ENCODE measurements around the gene TMEM221. TPM values are rescaled to one million over a fixed set of nuclear protein-coding genes. Genes with fewer than 3 reads are reported as not detected.

The TMEM221 gene
- total and polyA plus RNA-seq, 9 of the 15 experiments (the other 6 are each of a cell fraction or from before 2014, with no cell fraction given), result 0.06 to 0.35 TPM; not detected in 7

GRCh38 chr19:17469481-17470067 lies 21.1 kb upstream of the TMEM221 start (continued):
- TF ChIP-seq ARID3B (CRISPR knock-in tag; IDR thresholded peaks at IDR 0.05; ENCODE audit: borderline replicate concordance) (no peak), SP2 (IDR thresholded peaks at IDR 0.05; ENCODE audit: extremely low read depth, low read depth, low read length, poor library complexity, severe bottlenecking) (peak; percentile 69), MGA (IDR thresholded peaks at IDR 0.05) (no peak), ATF6 (CRISPR knock-in tag; IDR thresholded peaks at IDR 0.05) (no peak), MBD2 (IDR thresholded peaks at IDR 0.05; ENCODE audit: borderline replicate concordance, low read depth) (0 out of 2 replicates have a peak, but pooled peaks have one; percentile 9), PHF20 (IDR thresholded peaks at IDR 0.05; ENCODE audit: partially characterized antibody) (peak; percentile 40)
- TF ChIP-seq, protein P1, sequence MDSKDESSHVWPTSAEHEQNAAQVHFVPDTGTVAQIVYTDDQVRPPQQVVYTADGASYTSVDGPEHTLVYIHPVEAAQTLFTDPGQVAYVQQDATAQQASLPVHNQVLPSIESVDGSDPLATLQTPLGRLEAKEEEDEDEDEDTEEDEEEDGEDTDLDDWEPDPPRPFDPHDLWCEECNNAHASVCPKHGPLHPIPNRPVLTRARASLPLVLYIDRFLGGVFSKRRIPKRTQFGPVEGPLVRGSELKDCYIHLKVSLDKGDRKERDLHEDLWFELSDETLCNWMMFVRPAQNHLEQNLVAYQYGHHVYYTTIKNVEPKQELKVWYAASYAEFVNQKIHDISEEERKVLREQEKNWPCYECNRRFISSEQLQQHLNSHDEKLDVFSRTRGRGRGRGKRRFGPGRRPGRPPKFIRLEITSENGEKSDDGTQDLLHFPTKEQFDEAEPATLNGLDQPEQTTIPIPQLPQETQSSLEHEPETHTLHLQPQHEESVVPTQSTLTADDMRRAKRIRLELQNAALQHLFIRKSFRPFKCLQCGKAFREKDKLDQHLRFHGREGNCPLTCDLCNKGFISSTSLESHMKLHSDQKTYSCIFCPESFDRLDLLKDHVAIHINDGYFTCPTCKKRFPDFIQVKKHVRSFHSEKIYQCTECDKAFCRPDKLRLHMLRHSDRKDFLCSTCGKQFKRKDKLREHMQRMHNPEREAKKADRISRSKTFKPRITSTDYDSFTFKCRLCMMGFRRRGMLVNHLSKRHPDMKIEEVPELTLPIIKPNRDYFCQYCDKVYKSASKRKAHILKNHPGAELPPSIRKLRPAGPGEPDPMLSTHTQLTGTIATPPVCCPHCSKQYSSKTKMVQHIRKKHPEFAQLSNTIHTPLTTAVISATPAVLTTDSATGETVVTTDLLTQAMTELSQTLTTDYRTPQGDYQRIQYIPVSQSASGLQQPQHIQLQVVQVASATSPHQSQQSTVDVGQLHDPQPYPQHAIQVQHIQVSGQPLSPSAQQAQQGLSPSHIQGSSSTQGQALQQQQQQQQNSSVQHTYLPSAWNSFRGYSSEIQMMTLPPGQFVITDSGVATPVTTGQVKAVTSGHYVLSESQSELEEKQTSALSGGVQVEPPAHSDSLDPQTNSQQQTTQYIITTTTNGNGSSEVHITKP (IDR thresholded peaks at IDR 0.05; ENCODE audit: partially characterized antibody), result peak; percentile 11

Measured in K562 (cell line).